ENCODE data around the gene AAMDC. TPM values are rescaled to one million over a fixed set of nuclear protein-coding genes. Genes with fewer than 3 reads are reported as not detected.

The AAMDC gene
- total RNA-seq, 1 experiment from 2014 or later, result 20.7 TPM

DNA sequence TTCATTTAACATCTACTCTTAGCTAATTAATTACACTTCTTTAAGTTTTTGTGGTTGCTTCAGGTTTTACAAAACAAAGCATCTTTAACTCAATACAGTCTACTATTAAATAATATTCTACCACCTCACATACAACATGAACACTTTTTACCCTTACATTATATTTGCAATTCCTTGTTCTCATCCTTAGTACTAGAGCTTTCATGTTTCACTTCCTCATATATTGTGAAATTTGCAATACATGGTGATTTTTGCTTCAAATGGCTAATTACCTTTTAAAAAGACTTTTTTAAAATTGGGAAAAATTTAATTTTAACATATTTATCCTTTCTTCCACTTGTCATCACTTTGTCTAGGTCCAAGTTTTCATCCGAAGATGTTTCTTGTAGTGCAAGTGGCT lies 37.9 kb upstream of the AAMDC start:
- no peak overlapping the region for H3K18ac ChIP-seq (ENCODE audit: insufficient read length, low read depth, low read length)
- H3K9me3 Mint-ChIP-seq, result no peaks in the 10 kb centered on the region
- no peak overlapping the region for H2BK120ac ChIP-seq (ENCODE audit: low read depth, low read length, poor library complexity, severe bottlenecking)

More for the DNA sequence above, 37.9 kb upstream of the AAMDC start:
- Histone ChIP-seq H4K20me1 (ENCODE audit: control insufficient read depth, insufficient read depth, insufficient read length) (no peaks in the 10 kb centered on the region), H4K91ac (ENCODE audit: insufficient read length, low read depth, low read length) (no peak overlapping the region), H2AK5ac (ENCODE audit: insufficient read length, low read length) (no peak overlapping the region), H3K4ac (ENCODE audit: low read depth, low read length) (no peak overlapping the region), H3K9me3 (ENCODE audit: control insufficient read depth, low read depth, low read length) (no peaks in the 10 kb centered on the region), H2BK15ac (ENCODE audit: low read depth, low read length) (no peak overlapping the region), H3K27me3 (ENCODE audit: insufficient read depth, low read length) (no peaks in the 10 kb centered on the region), H3K4me2 (ENCODE audit: insufficient read depth, insufficient read length, low read length) (no peak overlapping the region), H3K27ac (ENCODE audit: insufficient read length, low read depth, low read length) (no peak overlapping the region), H2AFZ (ENCODE audit: low read length) (no peak overlapping the region), H2BK5ac (ENCODE audit: insufficient read length, low read length) (no peak overlapping the region), H3K79me2 (ENCODE audit: insufficient read depth, low read length) (peaks cover 13% of the 10 kb centered on the region; the same call in 1 of the 2 replicates), H2BK12ac (ENCODE audit: insufficient read length, low read depth, low read length) (no peak overlapping the region), H3K9ac (ENCODE audit: extremely low read depth, insufficient read length, low read length) (no peak overlapping the region), H3K79me1 (ENCODE audit: insufficient read depth, low read depth, low read length, poor library complexity, severe bottlenecking) (peaks cover 15% of the 10 kb centered on the region), H3K23ac (ENCODE audit: insufficient read length, low read depth, low read length) (no peak overlapping the region), H2BK20ac (ENCODE audit: low read depth, low read length, poor library complexity, severe bottlenecking) (no peak overlapping the region), H3K4me1 (ENCODE audit: insufficient read depth, low read length) (no peaks in the 10 kb centered on the region), H3T11ph (ENCODE audit: low read length) (no peak overlapping the region), H3K23me2 (ENCODE audit: insufficient read length, low read depth, low read length, poor library complexity, severe bottlenecking) (no peaks in the 10 kb centered on the region), H4K5ac (ENCODE audit: insufficient read length, low read depth, low read length) (no peak overlapping the region), H3K56ac (ENCODE audit: insufficient read length, low read depth, low read length) (no peak overlapping the region), H3K14ac (ENCODE audit: insufficient read depth, low read length) (no peak overlapping the region), H4K8ac (replicated peaks; ENCODE audit: insufficient read length, low read depth, low read length) (no peak overlapping the region)
- peaks cover 3 to 13% (median 13%) of the 10 kb centered on the region in 3 experiments for H3K36me3 Mint-ChIP-seq (ENCODE audit: insufficient read depth in 1 of 3, low read depth in 3 of 3)
- H3K4me3 Mint-ChIP-seq, result no peak overlapping the region
- no peaks in the 10 kb centered on the region for H3K27me3 Mint-ChIP-seq (ENCODE audit: low read depth)
- TF ChIP-seq, protein P1, sequence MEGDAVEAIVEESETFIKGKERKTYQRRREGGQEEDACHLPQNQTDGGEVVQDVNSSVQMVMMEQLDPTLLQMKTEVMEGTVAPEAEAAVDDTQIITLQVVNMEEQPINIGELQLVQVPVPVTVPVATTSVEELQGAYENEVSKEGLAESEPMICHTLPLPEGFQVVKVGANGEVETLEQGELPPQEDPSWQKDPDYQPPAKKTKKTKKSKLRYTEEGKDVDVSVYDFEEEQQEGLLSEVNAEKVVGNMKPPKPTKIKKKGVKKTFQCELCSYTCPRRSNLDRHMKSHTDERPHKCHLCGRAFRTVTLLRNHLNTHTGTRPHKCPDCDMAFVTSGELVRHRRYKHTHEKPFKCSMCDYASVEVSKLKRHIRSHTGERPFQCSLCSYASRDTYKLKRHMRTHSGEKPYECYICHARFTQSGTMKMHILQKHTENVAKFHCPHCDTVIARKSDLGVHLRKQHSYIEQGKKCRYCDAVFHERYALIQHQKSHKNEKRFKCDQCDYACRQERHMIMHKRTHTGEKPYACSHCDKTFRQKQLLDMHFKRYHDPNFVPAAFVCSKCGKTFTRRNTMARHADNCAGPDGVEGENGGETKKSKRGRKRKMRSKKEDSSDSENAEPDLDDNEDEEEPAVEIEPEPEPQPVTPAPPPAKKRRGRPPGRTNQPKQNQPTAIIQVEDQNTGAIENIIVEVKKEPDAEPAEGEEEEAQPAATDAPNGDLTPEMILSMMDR (conservative IDR thresholded peaks at IDR 0.05), result no peak
- DNase-seq, result no peak
- peaks cover 11 to 33% of the 10 kb centered on the region in 2 experiments for H3K4me1 Mint-ChIP-seq
- H3K27ac Mint-ChIP-seq, result no peak overlapping the region
- WGBS (ENCODE audit: extremely low coverage, insufficient read length, low lambda C conversion rate), result no CpG with 5 or more reads among the region's 1 CpG

All from H9 (cell line).